AG04449 (cell line): ENCODE results near the gene BMP7.

Source experiments
- CTCF ChIA-PET: fragments of 350-600 bp; formaldehyde crosslinking; extraction: SDS; loops from one replicate; lab custom pipeline; 2021; ENCODE audit warnings: antibody characterized with exemption; lab: Yijun Ruan, JAX
- POLR2A ChIA-PET: fragments of 400-600, 350-600 bp; formaldehyde crosslinking; extraction: SDS; loops from one replicate; lab custom pipeline; 2020; ENCODE audit warnings: antibody characterized with exemption, inconsistent platforms; lab: Yijun Ruan, JAX
- DNase-seq: peaks from one replicate; pipeline ENCODE4 v3.0.0-alpha.2; 2010; ENCODE audit warnings: low read depth, low spot score
- H3K4me3 ChIP-seq: 2 replicates; pipeline ENCODE4 v1.5.1; 2011; ENCODE audit warnings: low read depth, mild to moderate bottlenecking, control low read depth, low read length
- TF ChIP-seq, protein P1 (sequence below): IDR thresholded peaks from one replicate; pipeline ENCODE4 v1.5.1; 2011; ENCODE audit warnings: mild to moderate bottlenecking, moderate library complexity, low read length, control low read depth, inconsistent platforms; ENCODE audit not compliant: insufficient read depth; ENCODE audit errors: missing control alignments

Gene BMP7

DNA sequence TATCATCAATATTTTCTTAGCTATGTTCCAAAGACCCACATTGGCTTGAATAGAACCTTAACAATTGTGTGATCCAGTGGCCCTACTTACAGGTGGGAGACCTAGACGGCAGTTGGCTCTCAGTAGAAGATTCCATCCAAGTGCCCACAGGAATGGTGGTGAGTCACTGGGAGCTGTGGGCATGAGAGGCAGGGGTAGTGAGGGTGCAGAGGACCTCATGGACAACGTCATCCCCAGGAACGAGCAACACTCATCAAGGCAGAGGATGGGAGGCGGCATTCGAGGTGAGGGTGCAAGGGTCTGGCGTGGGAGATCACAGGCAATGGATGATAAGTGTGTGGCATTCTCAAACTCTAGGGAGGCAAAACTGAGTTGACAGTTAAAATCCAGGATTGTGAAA, 45.7 kb upstream of the BMP7 start:
- ChIA-PET POLR2A (no interaction called here), CTCF (no interaction called here)
- TF ChIP-seq, protein P1, sequence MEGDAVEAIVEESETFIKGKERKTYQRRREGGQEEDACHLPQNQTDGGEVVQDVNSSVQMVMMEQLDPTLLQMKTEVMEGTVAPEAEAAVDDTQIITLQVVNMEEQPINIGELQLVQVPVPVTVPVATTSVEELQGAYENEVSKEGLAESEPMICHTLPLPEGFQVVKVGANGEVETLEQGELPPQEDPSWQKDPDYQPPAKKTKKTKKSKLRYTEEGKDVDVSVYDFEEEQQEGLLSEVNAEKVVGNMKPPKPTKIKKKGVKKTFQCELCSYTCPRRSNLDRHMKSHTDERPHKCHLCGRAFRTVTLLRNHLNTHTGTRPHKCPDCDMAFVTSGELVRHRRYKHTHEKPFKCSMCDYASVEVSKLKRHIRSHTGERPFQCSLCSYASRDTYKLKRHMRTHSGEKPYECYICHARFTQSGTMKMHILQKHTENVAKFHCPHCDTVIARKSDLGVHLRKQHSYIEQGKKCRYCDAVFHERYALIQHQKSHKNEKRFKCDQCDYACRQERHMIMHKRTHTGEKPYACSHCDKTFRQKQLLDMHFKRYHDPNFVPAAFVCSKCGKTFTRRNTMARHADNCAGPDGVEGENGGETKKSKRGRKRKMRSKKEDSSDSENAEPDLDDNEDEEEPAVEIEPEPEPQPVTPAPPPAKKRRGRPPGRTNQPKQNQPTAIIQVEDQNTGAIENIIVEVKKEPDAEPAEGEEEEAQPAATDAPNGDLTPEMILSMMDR, result no peak
- DNase-seq, result no peak
- H3K4me3 ChIP-seq, result no peak overlapping the region

DNA sequence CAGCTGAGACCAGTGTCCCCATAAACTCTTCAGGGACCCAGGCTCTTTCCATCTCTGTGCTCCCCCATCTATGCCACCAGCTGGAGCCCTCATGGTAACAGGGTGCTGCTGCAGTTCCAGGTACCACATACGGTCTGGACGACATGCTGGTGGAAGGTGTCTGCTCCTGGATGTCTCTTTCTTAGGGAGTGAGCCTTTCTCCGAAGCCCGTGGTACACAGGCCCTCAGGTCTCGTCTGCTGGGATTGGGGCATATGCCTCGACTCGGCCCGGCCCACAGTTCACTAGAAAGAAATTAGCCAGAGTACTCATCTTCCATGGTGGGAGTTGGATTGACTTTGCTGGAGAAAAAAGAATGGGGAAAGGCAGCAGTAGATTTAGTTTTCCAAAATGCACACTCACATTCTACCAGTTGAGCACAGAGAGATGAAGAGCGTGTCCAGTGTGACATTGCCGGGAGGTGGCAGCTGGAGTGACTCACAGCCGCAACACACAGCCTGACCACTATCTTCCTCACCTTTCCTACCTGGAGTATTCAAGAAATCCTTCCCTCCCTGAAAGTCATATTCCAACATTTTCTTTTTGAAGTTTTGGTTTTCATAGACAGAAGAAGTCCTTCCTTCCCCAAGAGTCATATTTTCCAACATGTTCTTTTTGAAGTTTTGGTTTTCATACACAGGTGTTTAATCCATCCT, 44.5 kb upstream of the BMP7 start:
- DNase-seq, result no peak
- ChIA-PET POLR2A (no interaction called here), CTCF (no interaction called here)

DNA sequence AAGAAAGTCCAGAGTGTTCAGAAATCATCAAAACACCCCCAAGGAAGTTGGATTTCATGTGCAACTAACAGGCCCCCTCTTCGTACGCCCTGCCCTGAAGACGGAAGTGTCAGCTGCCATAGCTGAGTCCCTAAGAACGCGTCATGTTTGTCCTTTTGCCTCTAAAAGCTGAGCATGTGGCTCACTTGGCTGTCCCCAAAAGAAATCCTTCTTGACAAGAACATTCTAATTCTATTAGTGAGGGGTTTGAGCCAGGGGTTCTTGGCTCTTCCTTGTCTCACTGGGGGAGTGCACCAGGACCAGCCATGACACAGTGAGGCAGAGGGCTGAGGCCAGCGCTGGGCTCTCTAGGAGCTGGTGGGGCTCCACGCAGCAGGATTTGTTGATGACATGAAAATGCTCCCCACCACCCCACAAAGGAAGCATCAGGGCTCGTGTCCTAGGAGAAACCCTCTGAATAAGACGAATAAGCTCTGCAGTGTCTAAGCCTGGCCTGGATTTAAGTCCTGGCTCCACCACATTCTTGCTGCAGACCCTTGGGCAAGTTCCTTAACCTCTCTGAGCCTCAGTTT, 43.2 kb upstream of the BMP7 start:
- H3K4me3 ChIP-seq, result no peak overlapping the region
- no peak for DNase-seq
- CTCF ChIA-PET, result no interaction called here
- TF ChIP-seq, protein P1, result no peak
- POLR2A ChIA-PET, result no interaction called here

More for the DNA sequence above, 44.5 kb upstream of the BMP7 start:
- H3K4me3 ChIP-seq, result no peak overlapping the region
- TF ChIP-seq, protein P1, result no peak

DNA sequence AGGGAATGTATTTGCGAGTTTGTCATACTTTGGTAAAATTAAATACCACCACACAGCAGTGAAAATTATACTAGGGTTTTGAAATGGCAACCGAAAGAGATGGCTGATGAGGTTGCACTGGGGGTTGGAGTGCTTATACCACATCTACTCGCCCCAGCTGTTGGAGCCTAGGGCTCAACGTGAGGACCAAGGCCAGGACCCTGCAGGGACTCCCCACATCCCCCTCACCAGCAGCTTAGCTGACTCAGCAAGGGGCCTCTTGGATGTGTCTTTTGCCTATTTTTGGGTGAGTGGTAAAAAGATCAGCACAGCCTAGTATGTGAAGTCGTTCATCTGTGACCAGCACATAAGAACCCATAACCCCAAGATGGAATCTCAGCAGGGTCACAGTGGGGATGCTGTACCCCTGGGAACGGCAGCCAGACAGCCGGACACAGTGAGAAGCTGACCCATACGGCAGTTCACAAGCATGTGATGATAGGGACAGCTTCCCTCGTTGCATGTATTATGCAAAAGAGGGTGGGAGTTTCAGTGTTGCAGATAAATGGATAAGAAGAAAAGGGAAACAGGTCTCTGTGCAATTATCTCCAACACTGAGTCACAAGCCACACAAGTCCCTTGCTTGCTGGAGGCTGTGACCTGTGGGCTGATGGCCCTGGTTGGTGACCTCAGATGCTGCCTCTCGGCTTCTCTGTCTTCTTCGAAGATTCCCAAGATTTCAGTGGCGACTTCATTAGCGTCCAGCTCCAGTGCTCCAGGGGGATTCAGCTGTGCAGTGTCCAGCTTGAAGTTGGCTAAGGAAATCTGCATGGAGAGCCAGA, 42.2 kb upstream of the BMP7 start:
- DNase-seq, result no peak
- H3K4me3 ChIP-seq, result no peak overlapping the region
- ChIA-PET CTCF (no interaction called here), POLR2A (no interaction called here)
- TF ChIP-seq, protein P1, result no peak

DNA sequence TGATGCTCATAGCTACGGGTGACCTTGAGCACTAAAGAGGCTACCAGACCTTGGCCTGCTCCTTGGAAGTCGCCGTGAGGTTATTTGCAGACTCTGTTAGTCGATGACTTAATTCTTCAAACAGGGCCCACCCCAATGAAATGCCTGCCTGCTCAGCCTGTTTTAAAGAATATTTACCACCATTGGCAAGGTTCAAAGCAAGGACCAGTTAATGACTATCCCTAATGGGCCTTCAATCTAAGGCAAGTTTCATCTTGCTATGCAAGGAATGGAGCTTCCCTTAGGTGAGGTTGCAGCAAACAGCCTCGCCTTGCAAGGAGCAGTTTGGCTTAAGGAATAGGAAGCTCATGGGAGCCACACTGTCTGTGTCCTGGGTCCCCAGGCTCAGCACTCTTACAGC, 40.3 kb upstream of the BMP7 start:
- TF ChIP-seq, protein P1, result no peak
- ChIA-PET CTCF (no interaction called here), POLR2A (no interaction called here)
- H3K4me3 ChIP-seq, result no peak overlapping the region
- no peak for DNase-seq

DNA sequence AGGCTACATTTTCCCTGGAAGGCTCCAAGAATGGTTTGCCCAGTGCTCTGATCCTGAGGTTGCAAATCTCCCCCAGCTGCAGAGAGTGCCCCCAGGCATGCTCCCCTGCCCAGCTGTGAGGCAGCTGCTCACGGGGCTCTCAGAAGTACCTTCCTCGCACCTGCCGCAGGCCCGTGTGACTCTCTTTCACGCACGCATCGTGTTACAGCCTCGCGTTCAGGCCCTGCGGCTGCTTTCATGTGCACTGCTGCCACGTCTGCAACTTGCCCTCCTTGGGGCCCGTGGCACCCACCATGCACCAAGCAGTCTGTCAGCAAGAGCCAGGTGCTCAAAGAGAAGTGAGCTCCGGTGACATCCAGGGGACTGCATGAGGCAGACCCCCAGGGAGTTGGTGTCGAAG, 34.6 kb upstream of the BMP7 start:
- ChIA-PET POLR2A (no interaction called here), CTCF (no interaction called here)
- no peak overlapping the region for H3K4me3 ChIP-seq
- no peak for DNase-seq
- TF ChIP-seq, protein P1, result no peak
